ENCODE data around the gene CD14.

Gene CD14

GRCh38 chr5:140641716-140642115 is 8.7 kb upstream of the CD14 start:
- no peak overlapping the region for H3K4me3 ChIP-seq (ENCODE audit: low read depth, low read length)
- no peak for TF ChIP-seq CTCF (IDR thresholded peaks at IDR 0.05; ENCODE audit: low read depth, low read length)

GRCh38 chr5:140639148-140639981 is 6.4 kb upstream of the CD14 start, which contains the start of gene TMCO6:
TSS of gene TMCO6 (plus strand) at chr5:140639451. CDS start at chr5:140639528, 77 bp downstream.
- peak; percentile 40; the same call in 1 of the 2 replicates for TF ChIP-seq CTCF (IDR thresholded peaks at IDR 0.05; ENCODE audit: low read depth, low read length)
- peak within 1 kb of the TSS; percentile 81 for H3K4me3 ChIP-seq (ENCODE audit: low read depth, low read length)

GRCh38 chr5:140638898-140639147 is 5.8 kb upstream of the CD14 start:
- peak overlapping the region; percentile 81 for H3K4me3 ChIP-seq (ENCODE audit: low read depth, low read length)

- no peak for TF ChIP-seq CTCF (IDR thresholded peaks at IDR 0.05; ENCODE audit: low read depth, low read length)
Measured at GRCh38 chr5:140637371-140638100, 4.6 kb upstream of the CD14 start.

GRCh38 chr5:140635291-140636257 is 2.6 kb upstream of the CD14 start:
- TF ChIP-seq CTCF (IDR thresholded peaks at IDR 0.05; ENCODE audit: low read depth, low read length): no peak
- no peak overlapping the region for H3K4me3 ChIP-seq (ENCODE audit: low read depth, low read length)

More at GRCh38 chr5:140637371-140638100, 4.6 kb upstream of the CD14 start:
- H3K4me3 ChIP-seq (ENCODE audit: low read depth, low read length): no peak overlapping the region

DNA sequence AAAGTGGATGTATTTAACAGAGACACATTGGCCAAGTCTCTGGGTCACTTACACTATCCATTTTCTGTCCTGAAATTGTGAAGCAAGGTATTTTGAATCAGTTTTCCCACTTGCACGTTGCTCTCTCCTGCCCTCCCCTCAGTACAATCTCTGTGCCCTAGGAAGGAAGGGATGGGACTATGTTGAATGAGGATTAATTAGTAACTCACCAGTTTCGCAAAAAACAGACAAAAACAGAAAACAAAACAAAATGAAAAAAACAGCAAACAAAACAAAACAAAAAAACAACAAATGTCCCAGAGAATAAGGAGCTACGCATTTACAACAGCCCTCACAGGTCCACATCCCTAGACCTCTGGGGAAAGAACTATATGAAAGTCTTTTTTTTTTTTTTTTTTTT is 1.1 kb upstream of the CD14 start:
- TF ChIP-seq CTCF (IDR thresholded peaks at IDR 0.05; ENCODE audit: low read depth, low read length): no peak
- H3K4me3 ChIP-seq (ENCODE audit: low read depth, low read length): no peak overlapping the region

DNA sequence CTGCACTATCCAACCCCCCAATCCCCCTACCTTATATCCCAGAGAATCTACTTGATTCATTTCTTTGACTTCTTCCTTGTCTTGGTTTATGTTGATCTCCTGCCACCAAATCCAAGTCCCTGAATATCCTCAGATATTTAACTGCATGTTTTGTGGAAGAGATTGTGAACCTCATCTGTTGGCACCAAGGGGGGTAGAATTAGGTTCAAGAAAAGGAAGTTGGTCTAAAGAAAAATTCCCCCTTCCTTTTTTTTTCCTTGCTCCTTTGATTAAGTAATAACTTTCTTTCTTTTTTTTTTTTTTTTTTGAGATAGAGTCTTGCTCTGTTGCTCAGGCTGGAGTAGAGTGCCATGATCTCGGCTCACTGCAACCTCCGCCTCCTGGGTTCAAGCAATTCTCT is 526 bp upstream of the CD14 start:
- no peak overlapping the region for H3K4me3 ChIP-seq (ENCODE audit: low read depth, low read length)
- TF ChIP-seq CTCF (IDR thresholded peaks at IDR 0.05; ENCODE audit: low read depth, low read length): no peak

Data from WI38 (cell line).